CD4-positive, alpha-beta memory T cell (primary cell): ENCODE results near the gene GLIS1. TPM values are rescaled to one million over a fixed set of nuclear protein-coding genes. Genes with fewer than 3 reads are reported as not detected.

Source experiments
- CTCF ChIA-PET: fragments of 350-600 bp; sonication (Branson Sonifier 250); formaldehyde crosslinking; loops from one replicate; lab custom pipeline; 2021; ENCODE audit warnings: inconsistent platforms; ENCODE audit not compliant: partially characterized antibody; lab: Charles Lee
- POLR2A ChIA-PET: fragments of 350-600 bp; sonication (Branson Sonifier 250); formaldehyde crosslinking; loops from one replicate; lab custom pipeline; 2021; ENCODE audit not compliant: partially characterized antibody; lab: Charles Lee
- DNase-seq, 5 donors: peaks; one replicate each; pipeline versions ENCODE4 v3.0.0 to v3.0.0-alpha.2; 2020 to 2022; ENCODE audit warnings: mixed read lengths in 1 of 5
- H3K27ac ChIP-seq: one replicate; pipeline ENCODE4 v1.7.0; 2013; ENCODE audit warnings: low read depth, low read length
- H3K27me3 ChIP-seq: 2 replicates; pipeline ENCODE4 v1.7.0; 2013; ENCODE audit warnings: mild to moderate bottlenecking, low read length, moderate library complexity; ENCODE audit not compliant: insufficient read depth
- H3K36me3 ChIP-seq: 2 replicates; pipeline ENCODE4 v1.7.0; 2013; ENCODE audit warnings: mild to moderate bottlenecking, low read length, moderate library complexity; ENCODE audit not compliant: insufficient read depth
- H3K4me1 ChIP-seq: 2 replicates; pipeline ENCODE4 v1.7.0; 2013; ENCODE audit warnings: mild to moderate bottlenecking, low read length, moderate library complexity; ENCODE audit not compliant: insufficient read depth
- H3K4me3 ChIP-seq, 2 donors: one replicate each; pipeline ENCODE4 v1.7.0; 2013; ENCODE audit warnings: low read length in 2 of 2, mild to moderate bottlenecking in 1 of 2
- H3K9me3 ChIP-seq, 2 donors: one replicate each; pipeline ENCODE4 v1.7.0; 2013; ENCODE audit warnings: low read length in 2 of 2, control low read depth in 1 of 2; ENCODE audit not compliant: control insufficient read depth in 1 of 2
- H3K27ac Mint-ChIP-seq, 7 donors: one replicate each; pipeline ENCODE4 v1.8.0; 2020 to 2021; ENCODE audit warnings: mixed read lengths in 7 of 7, mild to moderate bottlenecking in 6 of 7, inconsistent platforms in 3 of 7, moderate library complexity in 3 of 7
- H3K27me3 Mint-ChIP-seq, 2 donors: one replicate each; pipeline ENCODE4 v1.8.0; 2020 to 2021; ENCODE audit warnings: mixed read lengths in 2 of 2
- H3K36me3 Mint-ChIP-seq, 2 donors: one replicate each; pipeline ENCODE4 v1.8.0; 2020 to 2021; ENCODE audit warnings: mixed read lengths in 2 of 2, inconsistent platforms in 1 of 2, mild to moderate bottlenecking in 1 of 2
- H3K4me1 Mint-ChIP-seq, 4 donors: one replicate each; pipeline ENCODE4 v1.8.0; 2020 to 2021; ENCODE audit warnings: mixed read lengths in 4 of 4, mild to moderate bottlenecking in 1 of 4
- H3K4me3 Mint-ChIP-seq, 8 donors: one replicate each; pipeline ENCODE4 v1.8.0; 2020 to 2021; ENCODE audit warnings: mixed read lengths in 8 of 8, mild to moderate bottlenecking in 7 of 8, moderate library complexity in 6 of 8, inconsistent platforms in 3 of 8
- H3K9me3 Mint-ChIP-seq, 8 donors: one replicate each; pipeline ENCODE4 v1.8.0; 2020 to 2021; ENCODE audit warnings: mixed read lengths in 8 of 8, mild to moderate bottlenecking in 5 of 8, inconsistent platforms in 3 of 8, moderate library complexity in 1 of 8
- intact Hi-C: fragments of 100-400 bp; cut with micrococcal nuclease; formaldehyde crosslinking; loops from one replicate; pipeline ENCODE4 v1.15.1; 2023
- polyA plus RNA-seq, 2 donors: library from polyadenylated mRNA; unstranded; fragments of 300-500 nt; fragmentation: Illumina TruSeq; gene quantifications; one replicate each; pipeline ENCODE4 v1.2.3, GENCODE V29; 2021
- total RNA-seq, 2 experiments: library from RNA; stranded (reverse); gene quantifications; one replicate each; pipeline ENCODE4 v1.2.3, GENCODE V29; 2021

Gene GLIS1
- total and polyA plus RNA-seq, 4 experiments from 2014 or later = not detected

DNA sequence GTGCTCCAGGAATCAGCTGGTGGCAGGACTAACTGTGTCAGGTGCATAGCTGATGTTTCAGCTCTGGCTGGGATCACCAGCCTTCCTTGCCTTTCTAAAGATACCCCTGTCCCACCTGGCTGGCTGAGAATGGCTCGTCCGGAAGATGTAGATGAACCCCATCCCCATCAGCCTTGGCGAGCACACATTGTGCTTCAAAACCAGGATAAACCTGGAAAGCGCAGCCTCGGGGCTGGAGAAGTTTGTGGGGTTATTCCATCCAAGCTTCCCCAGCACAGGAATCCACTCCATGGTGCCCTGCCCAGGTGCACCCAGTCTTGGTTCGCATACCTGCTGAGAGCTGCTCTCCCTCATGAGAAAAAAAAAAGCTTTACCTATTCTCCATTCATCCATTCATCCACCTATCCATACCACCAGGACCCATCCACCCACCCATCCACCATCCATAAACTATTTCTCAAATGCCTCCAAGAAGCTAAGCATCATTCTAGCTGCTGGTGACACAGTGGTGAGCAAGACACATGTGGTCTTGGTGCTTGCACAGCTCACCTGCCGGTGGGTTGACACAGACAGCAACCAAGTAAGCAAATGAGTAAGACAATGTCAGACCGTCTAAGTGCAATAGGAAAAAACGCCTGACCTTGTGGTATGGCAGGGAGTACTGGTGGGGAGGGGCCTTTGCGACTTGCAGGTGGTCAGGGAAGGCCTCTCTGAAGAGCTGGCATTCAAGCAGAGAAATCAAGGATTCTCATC lies 185.8 kb downstream of the GLIS1 start:
- Histone ChIP-seq H3K36me3 (no peaks in the 10 kb centered on the region), H3K27me3 (no peaks in the 10 kb centered on the region), H3K4me1 (no peaks in the 10 kb centered on the region), H3K9me3 (no peaks in the 10 kb centered on the region), H3K27ac (no peak overlapping the region), H3K4me3 (no peak overlapping the region)
- Mint-ChIP-seq H3K27me3 (no peaks in the 10 kb centered on the region), H3K4me3 (no peak overlapping the region), H3K36me3 (no peaks in the 10 kb centered on the region), H3K4me1 (no peaks in the 10 kb centered on the region), H3K27ac (no peak overlapping the region), H3K9me3 (no peaks in the 10 kb centered on the region)
- no peak for DNase-seq
- POLR2A ChIA-PET = no interaction called here
- CTCF ChIA-PET = no interaction called here
- intact Hi-C loops = no loop called here

DNA sequence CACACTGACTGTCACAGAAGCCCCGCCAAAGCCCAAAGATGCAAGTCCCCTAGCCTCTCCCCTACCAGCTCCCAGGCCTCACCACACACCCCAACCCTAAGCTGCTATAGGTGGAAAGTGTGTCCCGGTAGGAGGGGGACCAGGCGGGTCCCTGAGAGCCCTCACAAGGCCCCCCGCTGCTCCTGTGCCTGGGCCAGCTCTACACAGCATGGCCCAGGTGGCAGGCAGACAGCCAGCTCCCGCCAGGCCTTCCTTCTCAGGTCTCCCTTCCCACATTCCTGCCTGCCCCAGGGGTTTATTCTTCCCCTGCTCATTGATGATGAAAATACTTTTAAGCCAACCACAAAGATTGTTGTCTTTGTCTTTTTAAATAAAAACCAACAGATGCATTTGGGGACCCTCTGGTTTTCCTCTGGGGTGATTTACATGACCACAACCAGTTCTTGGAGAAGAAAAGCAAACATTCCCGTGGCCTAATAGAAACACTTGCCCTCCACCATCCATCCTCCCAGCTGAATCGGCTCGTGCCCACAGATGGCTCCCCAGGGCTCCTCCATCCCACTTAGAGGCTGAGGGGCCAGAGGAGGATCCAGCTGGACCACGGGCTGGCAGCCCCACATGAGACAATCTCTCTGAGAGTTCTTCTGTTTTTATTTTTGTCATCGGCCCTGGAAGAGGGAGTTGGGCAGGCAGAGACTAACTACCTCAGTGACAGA lies 186.7 kb downstream of the GLIS1 start:
- Mint-ChIP-seq H3K4me1 (no peaks in the 10 kb centered on the region), H3K4me3 (no peak overlapping the region), H3K9me3 (no peaks in the 10 kb centered on the region), H3K27me3 (no peaks in the 10 kb centered on the region), H3K36me3 (no peaks in the 10 kb centered on the region), H3K27ac (no peak overlapping the region)
- Histone ChIP-seq H3K27ac (no peak overlapping the region), H3K4me1 (no peaks in the 10 kb centered on the region), H3K36me3 (no peaks in the 10 kb centered on the region), H3K9me3 (no peaks in the 10 kb centered on the region), H3K27me3 (no peaks in the 10 kb centered on the region), H3K4me3 (no peak overlapping the region)
- POLR2A ChIA-PET = no interaction called here
- intact Hi-C loops = no loop called here
- DNase-seq = no peak
- CTCF ChIA-PET = no interaction called here

GRCh38 chr1:53551428-53551995 lies 187.5 kb downstream of the GLIS1 start:
- CTCF ChIA-PET = no interaction called here
- no peak overlapping the region for H3K4me3 ChIP-seq
- Mint-ChIP-seq H3K27me3 (no peaks in the 10 kb centered on the region), H3K4me1 (no peaks in the 10 kb centered on the region), H3K9me3 (no peaks in the 10 kb centered on the region), H3K27ac (no peak overlapping the region), H3K36me3 (no peaks in the 10 kb centered on the region), H3K4me3 (no peak overlapping the region)
- intact Hi-C loops = no loop called here
- no peaks in the 10 kb centered on the region for H3K36me3 ChIP-seq
- no peaks in the 10 kb centered on the region for H3K27me3 ChIP-seq
- POLR2A ChIA-PET = no interaction called here
- DNase-seq = no peak
- H3K27ac ChIP-seq = no peak overlapping the region
- no peaks in the 10 kb centered on the region for H3K9me3 ChIP-seq
- no peaks in the 10 kb centered on the region for H3K4me1 ChIP-seq

DNA sequence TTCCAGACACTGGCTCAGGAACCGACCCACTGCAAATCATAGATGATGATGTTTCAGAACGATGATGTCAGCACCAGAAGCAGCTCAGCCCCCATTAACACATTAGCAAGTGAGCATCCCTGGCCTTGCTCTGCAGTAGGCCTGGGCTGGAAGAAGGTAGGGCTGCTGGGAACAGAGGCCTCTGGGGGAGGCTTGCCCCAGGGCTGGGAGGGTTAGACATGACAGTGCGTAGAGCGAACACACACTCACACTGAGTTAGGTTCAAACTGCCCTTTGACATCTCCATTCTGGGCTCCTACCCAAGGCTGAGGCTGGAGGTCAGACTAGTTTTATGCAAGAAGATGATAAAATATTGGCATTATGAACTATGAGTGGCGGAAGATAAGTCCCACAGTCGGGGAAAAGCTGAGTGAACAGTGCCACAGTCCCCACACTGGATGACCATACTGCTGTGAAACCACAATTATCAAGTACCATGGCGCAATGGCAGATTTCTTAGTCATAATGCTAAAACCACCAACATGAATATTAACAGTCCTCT lies 188.7 kb downstream of the GLIS1 start:
- no peak for DNase-seq
- POLR2A ChIA-PET = no interaction called here
- no peaks in the 10 kb centered on the region for H3K9me3 ChIP-seq
- no peak overlapping the region for H3K27ac ChIP-seq
- no peaks in the 10 kb centered on the region for H3K9me3 Mint-ChIP-seq
- H3K27me3 Mint-ChIP-seq = peaks cover 0 to 1% of the 10 kb centered on the region in 2 donors
- H3K27me3 ChIP-seq = no peaks in the 10 kb centered on the region
- no peaks in the 10 kb centered on the region for H3K4me1 Mint-ChIP-seq
- no peaks in the 10 kb centered on the region for H3K36me3 ChIP-seq
- no peak overlapping the region for H3K4me3 ChIP-seq
- no peak overlapping the region for H3K4me3 Mint-ChIP-seq
- intact Hi-C loops = no loop called here
- CTCF ChIA-PET = no interaction called here
- no peak overlapping the region for H3K27ac Mint-ChIP-seq
- no peaks in the 10 kb centered on the region for H3K4me1 ChIP-seq
- H3K36me3 Mint-ChIP-seq = no peaks in the 10 kb centered on the region

DNA sequence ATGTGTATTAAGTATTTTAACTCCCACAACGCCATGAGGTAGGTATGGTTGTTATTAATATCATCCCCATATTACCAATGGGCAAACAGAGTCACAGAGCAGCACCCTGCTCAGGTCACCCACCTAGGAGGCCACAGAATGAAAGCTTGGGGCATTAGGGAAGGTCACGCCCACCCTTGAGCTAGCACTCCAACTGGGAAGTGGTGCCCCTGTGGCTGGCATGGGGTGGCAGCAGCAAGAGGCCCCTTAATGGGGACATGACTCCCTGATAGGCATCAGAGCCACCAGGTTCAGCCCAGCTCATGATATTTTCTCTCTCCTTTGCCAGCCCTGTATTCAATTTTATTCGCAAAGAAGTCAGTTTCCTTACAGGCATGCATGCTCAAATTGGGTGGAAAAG lies 189.2 kb downstream of the GLIS1 start:
- Mint-ChIP-seq H3K36me3 (no peaks in the 10 kb centered on the region), H3K4me1 (no peaks in the 10 kb centered on the region), H3K27ac (no peak overlapping the region), H3K9me3 (no peaks in the 10 kb centered on the region), H3K27me3 (peaks cover 0 to 1% of the 10 kb centered on the region in 2 donors), H3K4me3 (no peak overlapping the region)
- Histone ChIP-seq H3K4me3 (no peak overlapping the region), H3K36me3 (no peaks in the 10 kb centered on the region), H3K27ac (no peak overlapping the region), H3K27me3 (no peaks in the 10 kb centered on the region), H3K4me1 (no peaks in the 10 kb centered on the region), H3K9me3 (no peaks in the 10 kb centered on the region)
- DNase-seq = no peak
- intact Hi-C loops = no loop called here
- POLR2A ChIA-PET = no interaction called here
- CTCF ChIA-PET = no interaction called here

- Mint-ChIP-seq H3K27ac (no peak overlapping the region), H3K27me3 (peaks cover 0 to 3% of the 10 kb centered on the region in 2 donors), H3K9me3 (no peaks in the 10 kb centered on the region), H3K4me1 (no peaks in the 10 kb centered on the region), H3K4me3 (no peak overlapping the region), H3K36me3 (no peaks in the 10 kb centered on the region)
- intact Hi-C loops = no loop called here
- Histone ChIP-seq H3K4me3 (no peak overlapping the region), H3K36me3 (no peaks in the 10 kb centered on the region), H3K27me3 (no peaks in the 10 kb centered on the region), H3K27ac (no peak overlapping the region), H3K4me1 (no peaks in the 10 kb centered on the region), H3K9me3 (no peaks in the 10 kb centered on the region)
- ChIA-PET CTCF (no interaction called here), POLR2A (no interaction called here)
- DNase-seq = no peak
Measured at GRCh38 chr1:53549287-53549686, 189.7 kb downstream of the GLIS1 start.

- no peaks in the 10 kb centered on the region for H3K9me3 Mint-ChIP-seq
- intact Hi-C loops = no loop called here
- no peak overlapping the region for H3K4me3 ChIP-seq
- no peak for DNase-seq
- no peaks in the 10 kb centered on the region for H3K4me1 Mint-ChIP-seq
- no peaks in the 10 kb centered on the region for H3K27me3 ChIP-seq
- no peaks in the 10 kb centered on the region for H3K9me3 ChIP-seq
- H3K36me3 ChIP-seq = no peaks in the 10 kb centered on the region
- H3K27ac Mint-ChIP-seq = no peak overlapping the region
- H3K4me1 ChIP-seq = no peaks in the 10 kb centered on the region
- H3K36me3 Mint-ChIP-seq = no peaks in the 10 kb centered on the region
- ChIA-PET CTCF (no interaction called here), POLR2A (no interaction called here)
- H3K27ac ChIP-seq = no peak overlapping the region
- H3K27me3 Mint-ChIP-seq = peaks cover 0 to 4% of the 10 kb centered on the region in 2 donors
- H3K4me3 Mint-ChIP-seq = no peak overlapping the region
Measured at GRCh38 chr1:53548031-53548491, 190.9 kb downstream of the GLIS1 start.
